Measurements from ENCODE around the gene NADK. TPM values are rescaled to one million over a fixed set of nuclear protein-coding genes. Genes with fewer than 3 reads are reported as not detected.
A peak's percentile ranks its signal among the peaks of the same experiment; 100 is the strongest.

NADK gene
- total RNA-seq, 4 donors from 2014 or later: 55.5 to 78.3 (median 64.1) TPM

DNA sequence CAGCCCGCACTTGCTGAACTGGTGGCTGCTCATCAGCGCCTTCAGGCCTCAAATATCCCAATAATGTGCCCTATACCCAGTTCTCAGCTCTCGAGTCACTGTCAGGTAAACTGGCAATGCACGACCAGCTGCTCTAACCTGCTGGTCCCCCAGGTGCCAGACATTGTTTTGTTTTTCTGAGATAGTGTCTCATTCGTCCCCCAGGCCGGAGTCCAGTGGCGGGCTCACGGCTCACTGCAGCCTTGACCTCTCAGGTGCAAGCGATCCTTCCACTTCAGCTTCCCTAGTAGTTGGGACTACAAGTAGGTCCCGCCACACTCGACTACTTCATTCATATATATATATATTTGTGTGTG lies 1.0 kb upstream of the NADK start:
- peak overlapping the region; percentile 90 for H3K4me3 ChIP-seq
- DNase-seq (ENCODE audit: low spot score in 2 of 2): no peak
- no peaks in the 10 kb centered on the region for H3K36me3 ChIP-seq
- H3K4me1 ChIP-seq: peaks cover 83% of the 10 kb centered on the region
- no peaks in the 10 kb centered on the region for H3K27me3 ChIP-seq
- TF ChIP-seq POLR2A (IDR thresholded peaks at IDR 0.05) (no peak), EP300 (IDR thresholded peaks at IDR 0.05) (no peak)
- TF ChIP-seq, protein P1, sequence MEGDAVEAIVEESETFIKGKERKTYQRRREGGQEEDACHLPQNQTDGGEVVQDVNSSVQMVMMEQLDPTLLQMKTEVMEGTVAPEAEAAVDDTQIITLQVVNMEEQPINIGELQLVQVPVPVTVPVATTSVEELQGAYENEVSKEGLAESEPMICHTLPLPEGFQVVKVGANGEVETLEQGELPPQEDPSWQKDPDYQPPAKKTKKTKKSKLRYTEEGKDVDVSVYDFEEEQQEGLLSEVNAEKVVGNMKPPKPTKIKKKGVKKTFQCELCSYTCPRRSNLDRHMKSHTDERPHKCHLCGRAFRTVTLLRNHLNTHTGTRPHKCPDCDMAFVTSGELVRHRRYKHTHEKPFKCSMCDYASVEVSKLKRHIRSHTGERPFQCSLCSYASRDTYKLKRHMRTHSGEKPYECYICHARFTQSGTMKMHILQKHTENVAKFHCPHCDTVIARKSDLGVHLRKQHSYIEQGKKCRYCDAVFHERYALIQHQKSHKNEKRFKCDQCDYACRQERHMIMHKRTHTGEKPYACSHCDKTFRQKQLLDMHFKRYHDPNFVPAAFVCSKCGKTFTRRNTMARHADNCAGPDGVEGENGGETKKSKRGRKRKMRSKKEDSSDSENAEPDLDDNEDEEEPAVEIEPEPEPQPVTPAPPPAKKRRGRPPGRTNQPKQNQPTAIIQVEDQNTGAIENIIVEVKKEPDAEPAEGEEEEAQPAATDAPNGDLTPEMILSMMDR (IDR thresholded peaks at IDR 0.05): no peak
- WGBS: 77% methylated on average over 10 of the region's 11 CpGs
- peak overlapping the region; percentile 96 for H3K27ac ChIP-seq
- no peaks in the 10 kb centered on the region for H3K9me3 ChIP-seq

DNA sequence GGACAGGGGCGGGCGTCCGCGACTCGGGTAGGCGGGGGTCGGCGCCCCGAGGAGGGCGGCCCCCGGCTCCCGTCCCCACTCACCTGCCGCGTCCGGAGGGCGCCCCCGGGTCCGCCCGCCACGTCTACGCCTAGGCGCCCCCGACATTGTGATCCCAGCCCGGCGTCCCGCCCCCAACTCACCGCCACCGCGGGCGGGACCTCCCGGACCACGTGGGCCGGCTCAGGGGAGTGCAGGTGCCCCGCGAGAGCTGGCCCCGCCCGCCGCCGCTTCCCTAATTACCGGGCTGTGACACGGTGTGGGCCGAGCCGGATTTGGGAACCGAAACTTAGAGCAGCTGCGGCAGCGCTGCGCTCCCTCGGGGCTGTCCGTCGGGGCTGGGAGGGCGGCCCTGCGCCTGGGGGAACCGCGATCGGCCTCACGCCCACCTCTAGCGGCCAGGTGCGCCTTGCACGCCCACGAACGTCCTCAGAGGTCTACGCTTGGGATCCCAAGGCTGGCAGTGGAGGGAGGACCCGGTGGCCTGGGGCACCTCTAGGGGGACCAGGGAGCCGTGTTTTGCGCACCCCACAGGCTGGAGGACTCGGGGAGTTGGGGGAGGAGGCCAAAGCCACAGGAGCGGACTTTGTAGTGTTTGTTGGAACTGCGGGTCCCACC lies 521 bp upstream of the NADK start:
- 7% methylated on average over 6 of the region's 68 CpGs for WGBS
- Histone ChIP-seq H3K4me1 (peaks cover 82% of the 10 kb centered on the region), H3K4me3 (peak overlapping the region; percentile 90), H3K27me3 (no peaks in the 10 kb centered on the region), H3K36me3 (no peaks in the 10 kb centered on the region), H3K27ac (peak overlapping the region; percentile 96), H3K9me3 (no peaks in the 10 kb centered on the region)
- peak; percentile 89 to 90 for DNase-seq (ENCODE audit: low spot score in 2 of 2)
- TF ChIP-seq POLR2AphosphoS5 (IDR thresholded peaks at IDR 0.05) (peak in 1 of 3 donors; percentile 46), POLR2A (IDR thresholded peaks at IDR 0.05) (no peak)
- TF ChIP-seq, protein P1 (IDR thresholded peaks at IDR 0.05): no peak

DNA sequence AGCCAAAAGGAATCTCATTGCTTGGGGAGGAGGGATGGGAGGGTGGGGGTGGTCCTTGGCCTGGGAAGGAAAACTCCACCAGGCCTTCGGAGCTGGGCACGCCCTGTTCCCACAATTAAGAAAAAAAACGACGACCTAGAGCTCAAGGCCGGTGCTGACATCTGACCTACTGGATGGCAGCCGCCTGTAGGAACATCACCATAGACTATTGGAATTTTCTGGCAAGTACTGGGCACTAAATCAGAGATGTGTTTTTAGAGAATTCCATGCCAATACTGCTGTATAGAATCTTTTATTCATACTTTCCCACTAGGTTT lies 729 bp downstream of the NADK start:
- DNase-seq (ENCODE audit: low spot score in 2 of 2): no peak
- H3K4me1 ChIP-seq: peaks cover 70% of the 10 kb centered on the region
- peak overlapping the region; percentile 90 for H3K4me3 ChIP-seq
- WGBS: 2% methylated on average over 6 of the region's 6 CpGs
- H3K9me3 ChIP-seq: no peaks in the 10 kb centered on the region
- TF ChIP-seq EP300 (IDR thresholded peaks at IDR 0.05) (no peak), POLR2AphosphoS5 (IDR thresholded peaks at IDR 0.05) (no peak), POLR2A (IDR thresholded peaks at IDR 0.05) (no peak)
- TF ChIP-seq, protein P1 (IDR thresholded peaks at IDR 0.05): no peak
- no peaks in the 10 kb centered on the region for H3K27me3 ChIP-seq
- H3K36me3 ChIP-seq: no peaks in the 10 kb centered on the region
- H3K27ac ChIP-seq: peak overlapping the region; percentile 96

DNA sequence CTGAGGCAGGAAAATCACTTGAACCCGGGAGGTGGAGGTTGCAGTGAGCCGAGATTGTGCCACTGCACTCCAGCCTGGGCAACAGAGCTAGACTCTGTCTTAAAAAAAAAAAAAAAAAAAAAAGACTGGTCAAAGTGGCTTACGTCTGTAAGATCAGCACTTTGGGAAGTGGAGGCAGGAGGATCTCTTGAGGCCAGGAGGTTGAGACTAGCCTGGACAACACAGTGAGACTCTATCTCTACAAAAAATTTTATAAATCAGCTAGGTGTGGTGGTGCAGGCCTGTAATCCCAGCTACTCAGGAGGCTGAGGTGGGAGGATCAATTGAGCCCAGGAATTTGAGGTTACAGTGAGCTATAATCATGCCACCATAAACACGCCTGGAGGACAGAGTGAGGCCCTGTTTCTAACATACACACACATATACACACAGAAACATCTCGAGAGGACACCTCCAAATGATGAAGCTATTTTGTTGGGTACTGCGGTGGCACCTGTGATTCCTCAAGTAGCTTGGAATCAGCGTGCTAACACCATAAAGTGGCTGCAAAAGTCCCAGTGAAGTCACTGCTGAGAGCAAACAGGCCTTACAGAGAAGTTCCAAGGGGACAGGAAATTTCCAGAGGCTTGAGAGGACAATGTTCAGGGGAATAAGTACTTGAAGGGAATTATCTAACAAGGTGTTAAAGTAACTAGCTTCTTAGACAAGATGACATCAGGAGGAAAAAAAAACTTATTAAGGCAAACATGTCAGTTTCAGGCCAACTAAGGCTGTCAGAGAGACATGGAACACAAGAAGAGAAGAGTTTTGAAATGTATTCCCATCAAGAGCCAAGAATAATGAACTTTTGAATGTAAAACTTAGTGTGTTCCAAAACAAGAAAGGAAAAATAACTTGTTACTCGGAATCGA lies 1.3 kb downstream of the NADK start:
- 64% methylated on average over 9 of the region's 9 CpGs for WGBS
- no peak for DNase-seq (ENCODE audit: low spot score in 2 of 2)
- Histone ChIP-seq H3K27me3 (no peaks in the 10 kb centered on the region), H3K4me1 (peaks cover 63% of the 10 kb centered on the region), H3K9me3 (no peaks in the 10 kb centered on the region), H3K27ac (peak overlapping the region; percentile 96), H3K36me3 (no peaks in the 10 kb centered on the region), H3K4me3 (peak overlapping the region; percentile 90)
- TF ChIP-seq EP300 (IDR thresholded peaks at IDR 0.05) (no peak), POLR2AphosphoS5 (IDR thresholded peaks at IDR 0.05) (no peak), POLR2A (IDR thresholded peaks at IDR 0.05) (no peak)
- TF ChIP-seq, protein P1 (IDR thresholded peaks at IDR 0.05): no peak
